ENCODE results near the gene ERVMER34-1.

Gene ERVMER34-1

DNA sequence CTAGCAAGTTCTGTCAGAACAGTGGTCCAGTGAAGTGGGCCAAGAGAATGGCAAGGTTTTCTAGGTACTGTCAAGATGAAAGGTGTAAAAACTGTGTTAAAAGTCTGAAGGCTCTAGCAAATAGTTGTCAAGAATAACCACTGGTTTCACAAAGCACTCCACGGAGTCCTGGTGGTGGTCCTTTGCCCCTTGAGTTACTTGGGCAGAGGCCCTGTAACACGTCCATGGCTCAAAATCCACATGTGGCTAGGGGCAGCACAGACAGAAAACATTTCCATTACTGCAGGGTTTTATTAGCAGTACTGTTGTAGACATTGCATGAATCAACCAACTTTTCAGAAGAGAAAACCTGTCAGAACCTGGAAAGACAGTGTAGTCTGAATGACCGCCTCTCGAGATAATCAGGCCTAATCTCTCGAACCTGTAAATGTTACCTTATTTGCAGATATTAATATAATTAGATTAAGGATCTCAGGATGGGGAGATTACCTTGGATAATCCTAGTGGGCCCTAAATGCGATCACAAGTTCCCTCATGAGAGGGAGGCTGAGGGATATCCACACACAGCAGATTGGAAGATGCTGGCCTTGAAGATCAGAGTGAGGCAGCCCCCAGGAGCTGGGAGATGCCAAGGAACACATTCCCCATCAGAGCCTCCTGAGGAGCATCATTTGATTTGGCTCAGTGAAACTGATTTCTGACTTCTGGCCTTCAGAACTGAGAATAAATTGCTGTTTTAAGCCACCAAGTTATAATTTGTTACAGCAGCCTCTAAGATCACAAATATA, 34.7 kb downstream of the ERVMER34-1 start:
- DNase-seq, result no peak

DNA sequence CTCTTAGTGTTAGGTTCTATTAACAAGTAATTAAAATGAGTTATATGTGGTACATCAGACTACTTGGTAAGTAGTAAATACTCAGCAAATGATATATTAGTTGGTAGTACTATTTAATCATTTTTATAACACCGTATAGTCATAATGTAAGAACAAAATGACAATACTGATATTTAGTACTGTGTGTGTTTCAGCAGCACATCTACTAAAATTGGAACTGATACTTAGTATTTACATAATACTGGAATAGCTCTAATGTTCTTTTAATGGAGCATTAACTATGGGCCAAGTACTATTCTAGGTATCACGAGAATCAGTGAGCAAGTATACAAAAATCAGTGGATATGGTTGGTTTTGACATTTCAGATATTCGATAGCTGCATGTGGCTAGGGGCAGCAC, 35.3 kb downstream of the ERVMER34-1 start:
- DNase-seq, result no peak

DNA sequence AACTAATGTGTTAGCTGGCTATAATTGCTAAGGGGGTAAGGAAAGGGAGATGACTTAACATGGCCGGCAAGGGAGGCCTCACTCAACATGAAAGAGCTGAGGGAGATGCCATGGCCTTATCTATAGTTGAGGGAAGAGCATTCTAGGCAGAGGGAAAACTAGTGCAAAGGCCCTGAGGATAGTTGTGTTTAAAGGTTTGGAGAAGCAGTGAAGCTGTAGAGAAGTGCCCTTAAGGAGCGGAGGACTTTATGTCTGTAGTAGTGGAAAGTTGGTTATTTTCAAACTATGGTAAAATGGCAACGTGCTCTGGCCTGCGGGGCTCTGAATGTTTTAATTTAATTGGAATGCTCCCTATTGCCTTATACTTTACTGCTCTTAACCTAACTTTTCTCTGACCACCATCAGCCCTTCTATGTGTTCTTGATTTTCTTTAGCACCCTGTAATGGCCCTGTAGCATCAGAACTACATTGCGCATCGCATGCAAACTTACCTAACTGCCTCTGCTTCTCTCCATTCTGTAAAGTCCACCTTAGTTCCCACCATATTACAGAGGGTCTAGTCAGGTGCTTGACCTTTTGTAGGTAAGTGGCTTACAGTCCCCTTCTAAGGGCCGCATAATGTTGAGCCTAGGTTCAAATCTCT, 35.8 kb downstream of the ERVMER34-1 start:
- no peak for DNase-seq

DNA sequence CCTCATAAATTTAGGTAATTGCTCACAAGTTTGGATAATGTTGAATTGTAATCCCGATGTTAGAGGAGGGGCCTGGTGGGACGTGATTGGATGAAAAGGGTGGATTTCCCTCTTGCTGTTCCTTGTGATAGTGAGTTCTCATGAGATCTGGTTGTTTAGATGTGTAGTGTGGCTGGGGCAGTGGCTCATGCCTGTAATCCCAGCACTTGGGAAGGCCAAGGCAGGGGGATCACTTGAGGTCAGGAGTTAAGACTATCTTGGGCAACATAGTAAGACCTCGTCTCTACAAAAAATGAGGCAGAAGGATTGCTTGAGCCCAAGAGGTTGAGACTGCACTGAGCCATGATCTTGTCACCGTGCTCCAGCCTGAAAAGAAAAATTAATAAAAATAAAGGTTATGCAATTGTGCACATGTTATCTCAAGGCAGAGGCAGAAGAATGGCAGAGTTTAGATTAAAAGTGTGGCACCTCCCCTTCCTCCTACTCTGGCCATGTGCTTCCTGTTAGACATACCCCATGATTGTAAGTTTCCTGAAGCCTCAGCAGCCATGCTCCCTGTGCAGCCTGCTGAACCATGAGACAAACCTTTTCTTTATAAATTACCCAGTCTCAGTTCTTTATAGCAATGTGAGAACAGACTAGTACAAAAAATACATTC, 36.5 kb downstream of the ERVMER34-1 start:
- DNase-seq, result no peak

DNA sequence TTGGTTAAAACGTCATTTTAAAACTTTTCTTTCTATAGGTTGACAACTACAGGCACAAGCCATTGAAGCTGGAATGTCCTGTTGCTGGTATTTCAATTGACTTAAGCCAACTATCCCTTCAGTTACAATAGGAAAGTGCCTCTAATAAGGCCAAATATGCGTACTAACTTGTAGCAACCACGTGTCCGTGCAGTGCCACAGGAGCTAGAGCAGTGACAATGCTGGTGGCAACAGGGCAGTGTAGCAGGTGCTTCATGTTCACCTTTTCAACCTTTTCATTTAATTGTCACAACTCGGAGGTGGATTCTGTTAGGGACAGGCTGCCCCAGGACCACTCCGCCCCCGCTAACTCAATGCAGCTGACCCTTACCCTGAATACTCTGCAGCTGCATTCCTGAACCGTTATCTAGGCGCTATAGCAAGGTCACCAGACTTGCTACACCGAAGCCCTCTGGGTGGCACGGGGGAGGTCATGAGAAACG, 37.7 kb downstream of the ERVMER34-1 start:
- no peak for DNase-seq

DNA sequence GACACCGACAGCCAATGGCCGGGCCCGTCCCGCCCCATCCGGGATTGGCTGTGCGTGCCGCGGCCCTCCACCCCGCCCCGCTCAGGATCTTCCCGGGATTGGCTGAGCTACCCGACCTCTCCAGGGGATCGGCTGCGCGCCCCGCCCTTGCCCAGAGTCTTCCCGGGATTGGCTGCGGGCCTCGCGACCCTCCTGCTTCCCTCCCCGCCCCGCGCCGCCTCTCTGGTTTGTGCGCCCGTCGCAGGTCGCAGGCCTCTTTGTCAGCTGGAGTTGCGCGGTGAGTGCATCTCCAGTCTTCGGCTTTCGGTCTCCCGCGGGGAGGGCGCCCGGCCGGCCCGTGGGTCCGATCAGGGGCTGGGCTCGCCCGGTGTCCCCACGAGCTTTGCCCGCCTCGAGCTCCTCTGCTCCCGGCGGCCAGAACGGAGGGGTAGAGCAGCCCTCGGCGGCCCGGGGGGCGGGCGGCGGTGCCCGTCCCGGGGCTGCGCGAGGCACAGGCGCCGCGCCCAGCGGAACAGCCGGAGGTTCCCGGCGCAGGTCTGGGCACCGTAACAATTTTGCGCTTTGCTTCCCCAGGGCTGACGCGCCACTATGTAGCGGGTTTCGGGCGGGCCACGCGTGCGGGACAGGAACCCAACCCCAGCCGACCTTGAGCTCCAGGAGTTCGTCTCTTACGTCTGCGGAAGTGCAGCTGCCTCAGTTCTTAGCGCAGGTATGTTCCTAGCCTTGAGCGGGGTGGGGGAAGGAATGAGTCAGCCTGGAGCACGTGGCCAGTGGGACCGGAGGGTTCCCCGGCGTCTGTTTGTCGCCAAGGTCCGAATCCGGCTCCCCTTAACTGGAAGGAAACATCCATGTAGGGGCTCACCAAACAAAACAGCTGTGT, 38.7 kb downstream of the ERVMER34-1 start:
- DNase-seq, result peak; percentile 96 to 97

DNA sequence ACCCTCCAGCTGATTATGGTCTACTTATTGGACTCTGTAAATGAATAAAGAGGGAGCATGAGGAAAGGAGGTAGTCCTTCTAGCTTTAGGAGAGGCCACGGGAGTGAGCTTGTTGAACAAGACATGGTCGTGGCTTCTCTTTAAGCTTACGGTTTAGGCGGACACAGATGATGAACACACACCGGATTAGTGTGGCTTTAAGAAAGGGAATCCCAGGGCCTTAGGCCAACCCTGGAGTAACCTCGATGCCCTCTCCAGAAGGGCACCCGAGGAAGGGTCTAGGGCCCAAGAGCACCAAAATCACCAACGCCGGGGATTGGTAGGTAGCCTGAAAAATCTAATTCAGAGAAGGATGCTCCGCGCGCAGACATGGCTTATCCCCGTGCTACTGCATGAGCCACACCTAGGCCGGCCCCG, 39.4 kb downstream of the ERVMER34-1 start:
- DNase-seq, result no peak

DNA sequence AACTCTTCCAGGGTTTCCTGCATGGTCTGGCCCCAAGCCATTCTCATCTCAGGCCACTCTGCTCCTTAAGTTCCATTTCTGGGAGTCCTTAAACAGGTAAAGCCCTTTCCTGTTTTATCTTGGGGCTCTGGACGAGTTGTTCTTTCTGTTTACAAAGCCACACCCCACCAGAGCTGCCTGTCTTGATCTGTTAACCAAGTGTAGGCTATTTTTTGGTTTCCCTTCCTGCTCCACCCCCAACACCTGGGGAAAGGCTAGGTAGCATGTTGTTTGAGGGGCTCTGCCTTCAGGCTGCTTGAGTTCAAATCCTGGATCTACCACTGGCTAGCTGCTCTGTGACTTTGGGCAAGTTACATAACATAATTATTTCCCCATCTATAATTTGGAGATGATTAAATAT, 40.0 kb downstream of the ERVMER34-1 start:
- no peak for DNase-seq

DNA sequence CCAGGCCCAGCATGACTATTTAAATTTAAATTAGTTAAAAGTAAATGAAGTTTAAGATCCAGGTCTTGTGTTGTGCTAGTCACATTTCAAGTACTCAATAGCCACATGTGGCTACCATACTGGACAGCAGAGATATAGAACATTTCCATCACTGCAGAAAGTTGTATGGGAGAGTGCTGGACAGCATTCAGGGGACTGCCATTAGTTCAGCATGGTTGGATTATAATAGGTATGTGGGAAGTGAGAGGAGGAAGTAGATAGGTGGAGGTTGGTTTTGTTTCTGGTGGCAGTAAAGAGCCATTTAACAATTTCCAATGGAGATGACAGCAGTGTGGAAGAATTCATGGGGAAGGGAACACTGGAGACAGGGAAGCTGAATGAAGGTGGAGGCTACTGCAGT, 42.1 kb downstream of the ERVMER34-1 start:
- DNase-seq, result no peak

DNA sequence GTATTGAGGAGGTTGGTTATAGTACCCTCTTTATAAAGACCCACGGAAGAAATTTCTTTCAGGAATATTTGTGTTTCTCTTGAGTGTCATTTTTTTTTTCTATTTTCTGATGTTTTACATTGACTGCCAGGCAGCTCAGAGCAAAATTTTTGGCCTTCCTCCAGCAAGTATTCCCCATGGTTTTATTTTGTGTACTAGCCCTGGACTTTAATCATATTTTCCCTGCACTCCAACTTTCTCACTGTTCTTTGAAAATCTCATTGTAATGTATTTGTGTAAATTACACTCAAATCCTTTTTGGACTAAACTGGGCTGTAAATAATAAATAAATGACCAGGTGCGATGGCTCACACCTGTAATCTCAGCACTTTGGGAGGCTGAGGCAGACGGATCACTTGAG, 46.6 kb downstream of the ERVMER34-1 start:
- DNase-seq, result no peak

DNA sequence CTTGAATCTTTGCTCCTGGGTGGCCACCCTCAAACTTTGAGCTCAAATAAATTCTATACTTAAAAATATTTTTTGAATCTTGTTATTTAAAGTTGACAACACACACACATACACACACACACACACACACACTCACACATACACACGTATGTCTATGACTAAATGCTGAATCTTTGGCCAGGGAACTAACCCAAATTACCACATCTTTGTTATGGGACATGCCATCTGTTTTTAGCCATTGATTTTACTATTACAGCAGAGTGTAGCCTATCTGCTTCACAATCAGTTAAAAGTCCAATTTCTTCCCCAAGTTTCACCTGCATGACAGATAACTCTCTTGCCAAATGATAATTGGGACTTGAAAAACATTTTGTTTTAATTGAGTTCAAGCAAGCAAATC, 47.1 kb downstream of the ERVMER34-1 start:
- no peak for DNase-seq

DNA sequence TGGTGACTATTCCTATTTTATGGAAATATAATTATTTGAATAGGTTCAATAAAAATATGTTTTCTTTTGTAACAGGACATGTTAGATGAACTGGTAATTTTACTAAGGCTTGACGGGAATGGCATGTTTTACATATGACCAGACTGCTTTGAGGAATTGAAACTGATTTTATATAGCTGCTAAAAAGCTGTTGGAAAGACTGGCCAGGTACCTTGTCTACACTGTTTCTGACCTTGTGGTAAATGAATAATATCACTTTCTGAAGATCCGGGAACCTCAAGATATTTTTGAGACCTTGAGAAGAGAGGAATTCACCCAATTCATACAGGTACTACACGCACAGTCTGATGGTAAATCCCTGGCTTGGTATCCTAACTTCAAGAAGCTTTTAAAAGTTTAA, 50.0 kb downstream of the ERVMER34-1 start:
- no peak for DNase-seq

DNA sequence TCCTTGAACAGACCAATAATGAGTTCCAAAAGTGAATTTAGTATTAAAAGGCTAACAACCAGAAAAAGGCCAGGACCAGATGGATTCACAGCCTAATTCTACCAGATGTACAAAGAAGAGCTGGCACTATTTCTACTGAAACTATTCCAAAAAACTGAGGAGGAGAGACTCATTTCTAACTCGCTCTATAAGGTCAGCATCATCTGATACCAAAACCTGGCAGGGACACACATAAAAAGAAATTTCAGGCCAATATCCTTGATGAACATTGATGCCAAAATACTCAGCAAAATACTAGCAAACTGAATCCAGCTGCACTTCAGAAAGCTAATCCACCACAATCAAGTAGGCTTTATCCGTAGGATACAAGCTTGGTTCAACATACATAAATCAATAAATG, 56.3 kb downstream of the ERVMER34-1 start:
- no peak for DNase-seq

DNA sequence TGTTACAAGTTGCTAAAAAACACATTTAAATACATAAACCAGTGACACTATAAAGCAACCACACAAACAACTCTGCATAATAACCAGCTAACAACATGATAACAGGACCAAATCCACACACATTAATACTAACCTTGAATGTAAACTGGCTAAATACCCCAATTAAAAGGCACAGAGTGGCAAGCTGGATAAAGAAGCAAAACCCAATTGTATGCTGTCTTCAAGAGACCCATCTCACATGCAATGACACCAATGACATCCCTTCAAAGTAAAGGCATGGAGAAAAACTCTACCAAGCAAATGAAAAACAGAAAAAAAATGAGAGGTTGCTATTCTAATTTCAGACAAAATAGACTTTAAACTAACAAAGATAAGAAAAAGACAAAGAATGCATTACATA, 57.7 kb downstream of the ERVMER34-1 start:
- DNase-seq, result no peak

Measured in CD4-positive, alpha-beta T cell treated with Interleukin-1 beta for 1 hour (primary cell).